GM12874 (cell line): ENCODE results near the gene CNDP1.

Experiments
- CTCF ChIP-seq: IDR thresholded peaks from 2 replicates; pipeline ENCODE4 v1.5.1; 2011; ENCODE audit warnings: low read depth, mild to moderate bottlenecking, control low read depth, low read length, moderate library complexity; ENCODE audit not compliant: insufficient read depth

Gene CNDP1

GRCh38 chr18:74532511-74533025 is 1.7 kb upstream of the CNDP1 start:
- no peak for TF ChIP-seq CTCF

GRCh38 chr18:74533666-74534065 is 634 bp upstream of the CNDP1 start:
- TF ChIP-seq CTCF, result no peak

GRCh38 chr18:74534981-74535649 is 815 bp downstream of the CNDP1 start:
- no peak for TF ChIP-seq CTCF

- no peak for TF ChIP-seq CTCF
Observed at GRCh38 chr18:74539289-74539688, 5.0 kb downstream of the CNDP1 start.

GRCh38 chr18:74540652-74541421 is 6.5 kb downstream of the CNDP1 start:
- no peak for TF ChIP-seq CTCF

GRCh38 chr18:74541703-74542555 is 7.6 kb downstream of the CNDP1 start:
- no peak for TF ChIP-seq CTCF

- TF ChIP-seq CTCF, result no peak
Observed at GRCh38 chr18:74544898-74545297, 10.6 kb downstream of the CNDP1 start.
